ENCODE measurements around the gene CEACAM5. TPM values are rescaled to one million over a fixed set of nuclear protein-coding genes. Genes with fewer than 3 reads are reported as not detected.
A peak's percentile ranks its signal among the peaks of the same experiment; 100 is the strongest.

The CEACAM5 gene
- total RNA-seq, 2 experiments from 2014 or later: not detected

- no TSS peak for BruUV-seq (replicated peaks)
- no peak for DNase-seq (ENCODE audit: low spot score)
Measured at GRCh38 chr19:41700381-41701195, 7.8 kb upstream of the CEACAM5 start.

GRCh38 chr19:41701401-41702075 lies 6.9 kb upstream of the CEACAM5 start:
- intact Hi-C loops (cut with micrococcal nuclease; ENCODE audit: unreplicated experiment): no loop called here
- Histone ChIP-seq H4K20me1 (ENCODE audit: insufficient read depth, low read length) (no peaks in the 10 kb centered on the region), H3K4me1 (ENCODE audit: insufficient read depth, low read length, poor library complexity, severe bottlenecking) (no peaks in the 10 kb centered on the region), H3K36me3 (ENCODE audit: insufficient read depth, low read length) (no peaks in the 10 kb centered on the region), H3K9me3 (ENCODE audit: low read length) (no peaks in the 10 kb centered on the region), H3K9me2 (ENCODE audit: insufficient read depth, low read length) (no peaks in the 10 kb centered on the region), H3K79me2 (ENCODE audit: insufficient read depth, low read depth, low read length) (no peaks in the 10 kb centered on the region), H3K4me3 (ENCODE audit: low read depth, low read length, poor library complexity, severe bottlenecking) (no peak overlapping the region), H3K27ac (ENCODE audit: low read depth, low read length, poor library complexity, severe bottlenecking) (no peak overlapping the region), H2AFZ (ENCODE audit: low read length) (no peak overlapping the region), H3K4me2 (ENCODE audit: low read length) (no peak overlapping the region)
- BruUV-seq (replicated peaks): no TSS peak
- TF ChIP-seq CTCF (conservative IDR thresholded peaks at IDR 0.05; ENCODE audit: low read length) (peak; percentile 78), EZH2phosphoT487 (IDR thresholded peaks at IDR 0.05; ENCODE audit: borderline replicate concordance, low read depth, low read length) (no peak)
- CTCF ChIA-PET (ENCODE audit: unreplicated experiment): no interaction called here
- POLR2A ChIA-PET: no interaction called here
- peak; percentile 20 for DNase-seq (ENCODE audit: low spot score)

More at GRCh38 chr19:41700381-41701195, 7.8 kb upstream of the CEACAM5 start:
- Histone ChIP-seq H3K9me3 (ENCODE audit: low read length) (no peaks in the 10 kb centered on the region), H2AFZ (ENCODE audit: low read length) (no peak overlapping the region), H3K36me3 (ENCODE audit: insufficient read depth, low read length) (no peaks in the 10 kb centered on the region), H3K4me3 (ENCODE audit: low read depth, low read length, poor library complexity, severe bottlenecking) (no peak overlapping the region), H3K79me2 (ENCODE audit: insufficient read depth, low read depth, low read length) (no peaks in the 10 kb centered on the region), H3K4me1 (ENCODE audit: insufficient read depth, low read length, poor library complexity, severe bottlenecking) (no peaks in the 10 kb centered on the region), H4K20me1 (ENCODE audit: insufficient read depth, low read length) (no peaks in the 10 kb centered on the region), H3K9me2 (ENCODE audit: insufficient read depth, low read length) (no peaks in the 10 kb centered on the region), H3K27ac (ENCODE audit: low read depth, low read length, poor library complexity, severe bottlenecking) (no peak overlapping the region), H3K4me2 (ENCODE audit: low read length) (no peak overlapping the region)
- POLR2A ChIA-PET: no interaction called here
- intact Hi-C loops (cut with micrococcal nuclease; ENCODE audit: unreplicated experiment): no loop called here
- TF ChIP-seq EZH2phosphoT487 (IDR thresholded peaks at IDR 0.05; ENCODE audit: borderline replicate concordance, low read depth, low read length): no peak
- no peak for TF ChIP-seq CTCF (conservative IDR thresholded peaks at IDR 0.05; ENCODE audit: low read length)
- CTCF ChIA-PET (ENCODE audit: unreplicated experiment): no interaction called here

GRCh38 chr19:41702171-41702651 lies 6.2 kb upstream of the CEACAM5 start:
- H3K4me2 ChIP-seq (ENCODE audit: low read length): no peak overlapping the region
- POLR2A ChIA-PET: no interaction called here

More at GRCh38 chr19:41702171-41702651, 6.2 kb upstream of the CEACAM5 start:
- BruUV-seq (replicated peaks): no TSS peak
- Histone ChIP-seq H3K9me2 (ENCODE audit: insufficient read depth, low read length) (no peaks in the 10 kb centered on the region), H3K27ac (ENCODE audit: low read depth, low read length, poor library complexity, severe bottlenecking) (no peak overlapping the region), H3K4me1 (ENCODE audit: insufficient read depth, low read length, poor library complexity, severe bottlenecking) (no peaks in the 10 kb centered on the region), H3K36me3 (ENCODE audit: insufficient read depth, low read length) (no peaks in the 10 kb centered on the region), H3K79me2 (ENCODE audit: insufficient read depth, low read depth, low read length) (no peaks in the 10 kb centered on the region), H3K9me3 (ENCODE audit: low read length) (no peaks in the 10 kb centered on the region), H3K4me3 (ENCODE audit: low read depth, low read length, poor library complexity, severe bottlenecking) (no peak overlapping the region), H4K20me1 (ENCODE audit: insufficient read depth, low read length) (no peaks in the 10 kb centered on the region), H2AFZ (ENCODE audit: low read length) (no peak overlapping the region)
- intact Hi-C loops (cut with micrococcal nuclease; ENCODE audit: unreplicated experiment): no loop called here
- CTCF ChIA-PET (ENCODE audit: unreplicated experiment): no interaction called here
- no peak for DNase-seq (ENCODE audit: low spot score)
- no peak for TF ChIP-seq CTCF (conservative IDR thresholded peaks at IDR 0.05; ENCODE audit: low read length)
- TF ChIP-seq EZH2phosphoT487 (IDR thresholded peaks at IDR 0.05; ENCODE audit: borderline replicate concordance, low read depth, low read length): no peak

Measured in OCI-LY7 (cell line).